H9 (cell line): ENCODE measurements around the gene ARHGAP10. TPM values are rescaled to one million over a fixed set of nuclear protein-coding genes. Genes with fewer than 3 reads are reported as not detected.

Source experiments
- DNase-seq: peaks from one replicate; pipeline ENCODE4 v3.0.0-alpha.2; 2017
- H2AFZ ChIP-seq: one replicate; pipeline ENCODE4 v1.6.1; 2013; ENCODE audit warnings: mild to moderate bottlenecking, low read length, control low read depth, moderate library complexity
- H2AK5ac ChIP-seq: 2 replicates; pipeline ENCODE4 v1.6.1; 2013; ENCODE audit warnings: low read length, control low read depth, mixed read lengths; ENCODE audit not compliant: insufficient read length
- H2BK120ac ChIP-seq: one replicate; pipeline ENCODE4 v1.6.1; 2013; ENCODE audit warnings: low read depth, mild to moderate bottlenecking, low read length, control low read depth, inconsistent platforms; ENCODE audit not compliant: poor library complexity, severe bottlenecking
- H2BK12ac ChIP-seq: 2 replicates; pipeline ENCODE4 v1.6.1; 2013; ENCODE audit warnings: low read length, control low read depth, mixed read lengths, low read depth; ENCODE audit not compliant: insufficient read length
- H2BK15ac ChIP-seq: 2 replicates; pipeline ENCODE4 v1.6.1; 2013; ENCODE audit warnings: low read depth, low read length, control low read depth
- H2BK20ac ChIP-seq: one replicate; pipeline ENCODE4 v1.6.1; 2013; ENCODE audit warnings: low read depth, mild to moderate bottlenecking, low read length, control low read depth, inconsistent platforms; ENCODE audit not compliant: poor library complexity, severe bottlenecking
- H2BK5ac ChIP-seq: 2 replicates; pipeline ENCODE4 v1.6.1; 2013; ENCODE audit warnings: low read length, control low read depth, mixed read lengths; ENCODE audit not compliant: insufficient read length
- H3K14ac ChIP-seq: 2 replicates; pipeline ENCODE4 v1.6.1; 2013; ENCODE audit warnings: low read length, control low read depth; ENCODE audit not compliant: insufficient read depth
- H3K18ac ChIP-seq: 2 replicates; pipeline ENCODE4 v1.6.1; 2013; ENCODE audit warnings: low read depth, mild to moderate bottlenecking, mixed read lengths, low read length, control low read depth; ENCODE audit not compliant: insufficient read length
- H3K23ac ChIP-seq: 2 replicates; pipeline ENCODE4 v1.6.1; 2013; ENCODE audit warnings: low read length, control low read depth, mixed read lengths, low read depth; ENCODE audit not compliant: insufficient read length
- H3K23me2 ChIP-seq: 2 replicates; pipeline ENCODE4 v1.6.1; 2013; ENCODE audit warnings: low read depth, mild to moderate bottlenecking, mixed read lengths, low read length, control low read depth; ENCODE audit not compliant: insufficient read length, poor library complexity, severe bottlenecking
- H3K27ac ChIP-seq: 2 replicates; pipeline ENCODE4 v1.5.1; 2013; ENCODE audit warnings: low read length, control low read depth, mixed read lengths, low read depth; ENCODE audit not compliant: insufficient read length
- H3K27me3 ChIP-seq: 2 replicates; pipeline ENCODE4 v1.6.1; 2013; ENCODE audit warnings: low read length, control low read depth, inconsistent platforms; ENCODE audit not compliant: insufficient read depth
- H3K4ac ChIP-seq: 2 replicates; pipeline ENCODE4 v1.6.1; 2013; ENCODE audit warnings: low read depth, mild to moderate bottlenecking, control low read depth, inconsistent platforms, low read length, moderate library complexity
- H3K4me1 ChIP-seq: 2 replicates; pipeline ENCODE4 v1.6.1; 2013; ENCODE audit warnings: low read length, control low read depth, inconsistent platforms; ENCODE audit not compliant: insufficient read depth
- H3K4me2 ChIP-seq: 2 replicates; pipeline ENCODE4 v1.6.1; 2013; ENCODE audit warnings: low read length, control low read depth, mixed read lengths; ENCODE audit not compliant: insufficient read length, insufficient read depth
- H3K56ac ChIP-seq: 2 replicates; pipeline ENCODE4 v1.6.1; 2013; ENCODE audit warnings: low read depth, mild to moderate bottlenecking, mixed read lengths, low read length, control low read depth; ENCODE audit not compliant: insufficient read length
- H3K79me1 ChIP-seq: 2 replicates; pipeline ENCODE4 v1.6.1; 2013; ENCODE audit warnings: low read depth, mild to moderate bottlenecking, moderate library complexity, low read length, control low read depth, inconsistent platforms; ENCODE audit not compliant: insufficient read depth, poor library complexity, severe bottlenecking
- H3K79me2 ChIP-seq: 2 replicates; pipeline ENCODE4 v1.6.1; 2013; ENCODE audit warnings: low read length, control low read depth, inconsistent platforms; ENCODE audit not compliant: insufficient read depth
- H3K9ac ChIP-seq: 2 replicates; pipeline ENCODE4 v1.6.1; 2013; ENCODE audit warnings: low read length, control low read depth, mixed read lengths; ENCODE audit not compliant: insufficient read length; ENCODE audit errors: extremely low read depth
- H3K9me3 ChIP-seq: one replicate; pipeline ENCODE4 v1.6.1; 2013; ENCODE audit warnings: low read depth, low read length, inconsistent platforms; ENCODE audit not compliant: control insufficient read depth
- H3T11ph ChIP-seq: one replicate; pipeline ENCODE4 v1.6.1; 2013; ENCODE audit warnings: mild to moderate bottlenecking, low read length, control low read depth, inconsistent platforms
- H4K20me1 ChIP-seq: one replicate; pipeline ENCODE4 v1.6.1; 2013; ENCODE audit not compliant: control insufficient read depth, insufficient read length, insufficient read depth
- H4K5ac ChIP-seq: 2 replicates; pipeline ENCODE4 v1.6.1; 2013; ENCODE audit warnings: low read depth, mild to moderate bottlenecking, mixed read lengths, low read length, control low read depth; ENCODE audit not compliant: insufficient read length
- H4K8ac ChIP-seq: replicated peaks from 2 replicates; pipeline ENCODE4 v1.6.1; 2013; ENCODE audit warnings: low read length, control low read depth, mixed read lengths, low read depth; ENCODE audit not compliant: insufficient read length
- H4K91ac ChIP-seq: 2 replicates; pipeline ENCODE4 v1.6.1; 2013; ENCODE audit warnings: low read depth, mild to moderate bottlenecking, moderate library complexity, mixed read lengths, low read length, control low read depth; ENCODE audit not compliant: insufficient read length
- H3K27ac Mint-ChIP-seq, 3 experiments: 2 replicates in 2 of 3; 3 replicates in 1 of 3; pipeline ENCODE4 v1.8.0; 2020 to 2021; ENCODE audit warnings: mixed read lengths in 3 of 3, mild to moderate bottlenecking in 1 of 3, moderate library complexity in 1 of 3
- H3K27me3 Mint-ChIP-seq: 2 replicates; pipeline ENCODE4 v1.8.0; 2021; ENCODE audit warnings: low read depth, mild to moderate bottlenecking, moderate library complexity, mixed read lengths
- H3K36me3 Mint-ChIP-seq, 3 experiments: 2 replicates in 2 of 3; 3 replicates in 1 of 3; pipeline ENCODE4 v1.8.0; 2020 to 2021; ENCODE audit warnings: low read depth in 3 of 3, mixed read lengths in 3 of 3; ENCODE audit not compliant: insufficient read depth in 1 of 3
- H3K4me1 Mint-ChIP-seq, 2 experiments: 2 replicates each; pipeline ENCODE4 v1.8.0; 2020; ENCODE audit warnings: mixed read lengths in 2 of 2
- H3K4me3 Mint-ChIP-seq, 2 experiments: 2 replicates in 1 of 2; 3 replicates in 1 of 2; pipeline ENCODE4 v1.8.0; 2020 to 2021; ENCODE audit warnings: mild to moderate bottlenecking in 2 of 2, mixed read lengths in 2 of 2, moderate library complexity in 1 of 2
- H3K9me3 Mint-ChIP-seq, 2 experiments: 2 replicates in 1 of 2; 3 replicates in 1 of 2; pipeline ENCODE4 v1.8.0; 2020; ENCODE audit warnings: mild to moderate bottlenecking in 2 of 2, mixed read lengths in 2 of 2, moderate library complexity in 1 of 2
- CTCF ChIP-seq: fragments of 200-600 bp; sonication (generic); conservative IDR thresholded peaks from 3 replicates; pipeline ENCODE4 v1.8.0; 2021; ENCODE audit warnings: antibody characterized with exemption, mild to moderate bottlenecking
- WGBS: extraction: QIAGEN DNeasy Blood & Tissue Kit; methylation state at CpG from one replicate; pipeline ENCODE4 v1.1.7; 2013; ENCODE audit warnings: missing lambda C conversion rate, low lambda C conversion rate, mixed read lengths; ENCODE audit not compliant: insufficient read length; ENCODE audit errors: extremely low coverage; 5-methylcytosine and 5-hydroxymethylcytosine counted together
- total RNA-seq: library from RNA; stranded (reverse); gene quantifications from 2 replicates; pipeline ENCODE4 v1.2.1, GENCODE V29; 2021

ARHGAP10 gene
- total RNA-seq, 1 experiment from 2014 or later: 7.8 TPM

DNA sequence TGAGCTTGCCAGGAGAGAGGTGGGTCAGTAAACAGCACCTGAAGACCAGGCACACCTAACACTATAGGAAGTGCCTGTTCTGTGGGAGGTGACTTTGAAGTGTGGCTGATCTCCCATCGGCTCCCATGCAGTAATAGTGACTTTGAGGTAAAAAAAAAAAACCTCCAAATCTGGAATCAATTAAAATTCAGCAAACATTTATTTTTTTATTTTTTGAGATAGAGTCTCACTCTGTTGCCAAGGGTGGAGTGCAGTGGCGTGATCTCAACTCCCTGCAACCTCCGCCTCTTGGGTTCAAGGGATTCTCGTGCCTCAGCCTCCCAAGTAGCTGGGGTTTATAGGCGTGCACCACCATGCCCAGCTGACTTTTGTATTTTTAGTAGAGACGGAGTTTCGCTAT, 32.4 kb downstream of the ARHGAP10 start:
- H2AK5ac ChIP-seq: no peak overlapping the region
- H4K20me1 ChIP-seq: no peaks in the 10 kb centered on the region

More for the DNA sequence above, 32.4 kb downstream of the ARHGAP10 start:
- Histone ChIP-seq H3K4me2 (no peak overlapping the region), H4K91ac (no peak overlapping the region), H3K18ac (no peak overlapping the region), H2BK15ac (no peak overlapping the region), H3K4me1 (no peaks in the 10 kb centered on the region), H3K79me1 (no peaks in the 10 kb centered on the region), H3K9me3 (no peaks in the 10 kb centered on the region), H3K9ac (no peak overlapping the region), H3K23ac (no peak overlapping the region), H4K5ac (no peak overlapping the region), H3K79me2 (no peaks in the 10 kb centered on the region), H2BK120ac (no peak overlapping the region), H2BK20ac (no peak overlapping the region), H3K56ac (no peak overlapping the region), H2AFZ (no peak overlapping the region), H4K8ac (no peak overlapping the region), H3K23me2 (no peaks in the 10 kb centered on the region), H2BK5ac (no peak overlapping the region), H3K27me3 (no peaks in the 10 kb centered on the region), H3T11ph (no peak overlapping the region), H3K27ac (no peak overlapping the region), H2BK12ac (no peak overlapping the region), H3K4ac (no peak overlapping the region), H3K14ac (no peak overlapping the region)
- Mint-ChIP-seq H3K27ac (no peak overlapping the region; a peak in 1 of 7 replicates), H3K4me3 (no peak overlapping the region), H3K27me3 (no peaks in the 10 kb centered on the region), H3K36me3 (no peaks in the 10 kb centered on the region), H3K4me1 (no peaks in the 10 kb centered on the region), H3K9me3 (no peaks in the 10 kb centered on the region)
- TF ChIP-seq CTCF: no peak
- no peak for DNase-seq
- WGBS: no CpG with 5 or more reads among the region's 7 CpGs
